Endometrium (tissue), 2 donors: Measurements from ENCODE around the gene POMP.
A peak's percentile ranks its signal among the peaks of the same experiment; 100 is the strongest.

ENCODE experiments used
- FAIRE-seq: peaks from 2 replicates; lab custom pipeline; 2012; peaks lifted over from hg19 to GRCh38; lab: Jason Lieb, UNC
- donor health status: control.
- donor health status: control.

The POMP gene, protein sequence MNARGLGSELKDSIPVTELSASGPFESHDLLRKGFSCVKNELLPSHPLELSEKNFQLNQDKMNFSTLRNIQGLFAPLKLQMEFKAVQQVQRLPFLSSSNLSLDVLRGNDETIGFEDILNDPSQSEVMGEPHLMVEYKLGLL

DNA sequence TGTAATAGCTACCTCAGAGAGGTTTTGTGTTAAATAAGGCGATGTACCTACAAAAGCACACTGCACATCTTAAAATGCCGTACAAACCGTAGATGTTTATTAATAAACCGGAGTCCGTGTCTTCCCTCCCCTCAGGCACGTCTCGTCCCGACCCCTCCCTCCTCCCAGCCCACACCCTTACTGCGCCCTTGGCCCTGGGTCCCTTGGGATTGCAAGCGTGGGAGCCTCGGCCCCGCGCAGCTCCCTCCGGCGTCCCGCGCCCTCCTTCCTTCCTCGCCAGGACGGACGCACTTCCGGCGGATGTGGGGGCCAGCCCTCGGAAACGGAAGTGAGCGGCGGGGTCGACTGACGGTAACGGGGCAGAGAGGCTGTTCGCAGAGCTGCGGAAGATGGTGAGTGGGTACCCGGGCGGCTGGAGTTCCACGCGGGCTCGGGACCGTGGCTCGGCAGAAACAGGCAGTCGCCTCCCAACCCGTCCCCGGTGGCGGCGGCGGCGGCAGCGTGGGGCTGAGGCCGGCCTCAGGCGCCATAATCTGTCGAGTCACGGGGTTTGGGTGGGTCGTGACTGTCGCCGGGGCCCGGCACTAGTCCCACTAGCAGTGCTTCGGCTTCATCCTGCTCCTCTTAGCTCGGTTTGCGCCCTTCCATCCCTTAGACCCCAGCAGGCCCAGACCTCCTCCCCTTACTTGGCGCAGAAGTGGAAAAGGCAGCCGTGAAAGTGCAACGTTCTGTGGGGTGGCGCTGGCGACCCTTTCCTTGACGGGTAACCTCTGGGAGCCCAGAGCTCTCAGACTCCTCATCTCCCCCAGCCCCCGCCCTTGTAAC is at the start of gene POMP:
POMP (plus strand) TSS at position 335 of the 825 bp plus-strand sequence; CDS start at position 390, 55 bp downstream.
- peak; percentile 41 for FAIRE-seq

DNA sequence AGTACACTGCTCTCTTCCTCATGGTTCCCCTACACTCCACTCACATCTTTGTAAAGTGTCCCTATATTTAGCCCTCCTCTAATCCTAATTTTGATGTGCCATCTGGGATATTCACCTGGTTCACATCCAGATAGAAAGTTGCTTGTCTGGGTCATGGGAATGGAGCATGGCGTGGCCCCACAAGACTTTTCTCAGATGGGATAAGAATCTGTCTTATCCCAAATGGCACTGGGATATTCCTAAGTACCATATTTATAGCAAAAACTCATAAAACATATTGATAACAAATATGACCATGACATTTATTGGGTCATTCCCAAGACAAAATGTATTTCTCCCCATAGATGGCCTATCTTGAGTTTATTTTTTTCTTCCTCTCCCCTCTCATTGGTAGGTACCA is 49.5 kb upstream of the POMP start:
- no peak for FAIRE-seq

DNA sequence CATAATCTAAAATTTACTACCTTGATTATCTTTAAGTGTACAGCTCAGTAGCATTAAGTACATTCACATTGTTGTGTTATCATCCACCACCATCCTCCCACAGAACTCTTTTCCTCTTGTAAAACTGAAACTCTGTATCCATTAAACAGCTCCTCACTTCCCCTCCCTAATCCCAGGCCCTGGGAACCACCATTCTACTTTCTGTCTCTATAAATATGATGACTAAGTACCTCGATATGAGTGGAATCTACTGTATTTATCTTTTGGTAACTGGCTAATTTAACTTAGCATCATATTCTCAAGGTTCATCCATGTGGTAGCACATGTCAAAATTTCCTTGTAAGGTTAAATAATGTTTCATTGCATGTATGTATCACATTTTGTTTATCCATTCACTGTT is 49.0 kb upstream of the POMP start:
- no peak for FAIRE-seq

DNA sequence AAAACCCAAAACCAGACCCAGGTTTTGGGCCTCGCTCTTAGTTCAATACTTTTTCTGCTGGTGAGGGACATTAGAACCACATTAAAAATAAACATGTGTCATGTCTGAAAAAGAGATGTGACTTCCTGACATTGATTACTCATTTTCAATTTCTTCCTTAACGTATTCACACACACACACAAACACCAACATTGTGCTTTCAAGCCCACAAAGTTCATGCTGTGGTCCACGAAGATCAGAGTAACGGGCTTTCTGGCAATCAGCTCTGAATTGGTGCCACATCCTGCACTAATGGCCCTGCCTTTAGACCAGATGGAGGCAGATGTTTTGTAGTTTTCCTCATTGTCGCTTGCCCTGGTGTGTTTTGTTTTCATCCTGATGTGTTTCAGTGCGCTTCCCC is 47.9 kb upstream of the POMP start:
- FAIRE-seq, result no peak

DNA sequence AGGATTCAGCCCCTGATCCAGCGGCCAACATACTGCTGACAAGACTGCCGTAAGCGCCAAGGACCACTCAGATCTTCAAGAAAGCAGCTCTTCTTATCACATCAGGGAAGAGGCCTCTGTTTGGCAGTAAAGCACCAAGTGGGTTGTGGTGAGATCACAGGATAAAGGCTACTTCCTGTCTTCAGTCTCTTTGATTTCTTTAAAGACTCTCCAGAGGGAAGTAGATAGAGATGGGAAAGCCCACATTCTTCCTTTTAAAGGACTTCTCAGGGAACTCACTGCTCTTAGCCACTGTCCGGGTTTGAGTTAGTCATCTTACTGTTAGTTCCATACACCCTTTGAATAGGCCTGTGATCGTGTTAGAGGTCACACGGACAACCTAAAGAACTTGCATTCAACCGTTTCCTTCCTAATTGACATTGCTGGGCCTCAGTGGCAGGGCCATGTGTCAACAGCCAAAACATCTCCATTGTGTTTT is 47.2 kb upstream of the POMP start:
- no peak for FAIRE-seq

DNA sequence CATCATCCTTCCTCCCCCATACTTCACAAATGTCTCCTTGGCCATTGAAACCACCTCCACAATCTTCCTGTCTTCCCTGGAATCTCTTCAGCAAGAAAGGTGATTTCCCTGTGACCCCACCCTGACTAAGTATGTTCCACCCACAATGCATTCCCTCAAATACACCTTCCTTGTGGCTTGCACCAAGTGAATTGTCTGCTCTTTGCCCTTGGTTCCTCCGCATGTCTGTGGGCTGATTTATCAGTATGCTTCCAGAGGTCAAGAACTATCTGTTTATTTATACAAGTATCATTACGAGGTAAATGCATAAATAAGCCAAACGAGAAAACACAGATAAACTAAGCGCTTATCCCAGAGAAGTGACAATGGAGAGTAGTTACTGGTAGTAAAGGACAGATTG is 45.4 kb upstream of the POMP start:
- FAIRE-seq, result no peak

DNA sequence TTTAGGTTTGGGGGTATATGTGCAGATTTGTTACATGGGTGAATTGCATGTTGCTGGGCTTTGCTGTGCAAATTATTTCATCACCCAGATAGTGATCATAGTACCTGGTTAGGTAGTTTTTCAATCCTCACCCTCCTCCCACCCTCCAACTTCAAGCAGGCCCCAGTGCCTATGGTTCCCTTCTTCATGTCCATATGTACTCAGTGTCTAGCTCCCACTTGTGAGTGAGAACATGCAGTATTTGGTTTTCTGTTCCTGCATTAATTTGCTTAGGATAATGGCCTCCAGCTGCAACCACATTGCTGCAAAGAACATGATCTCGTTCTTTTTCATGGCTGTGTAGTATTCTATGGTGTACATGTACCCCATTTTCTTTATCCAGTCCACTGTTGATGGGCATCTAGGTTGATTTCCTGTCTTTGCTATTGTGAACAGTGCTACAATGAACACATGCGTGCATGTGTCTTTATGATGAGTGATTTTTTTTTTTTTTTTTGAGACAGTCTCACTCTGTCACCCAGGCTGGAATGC is 42.9 kb upstream of the POMP start:
- FAIRE-seq, result no peak

DNA sequence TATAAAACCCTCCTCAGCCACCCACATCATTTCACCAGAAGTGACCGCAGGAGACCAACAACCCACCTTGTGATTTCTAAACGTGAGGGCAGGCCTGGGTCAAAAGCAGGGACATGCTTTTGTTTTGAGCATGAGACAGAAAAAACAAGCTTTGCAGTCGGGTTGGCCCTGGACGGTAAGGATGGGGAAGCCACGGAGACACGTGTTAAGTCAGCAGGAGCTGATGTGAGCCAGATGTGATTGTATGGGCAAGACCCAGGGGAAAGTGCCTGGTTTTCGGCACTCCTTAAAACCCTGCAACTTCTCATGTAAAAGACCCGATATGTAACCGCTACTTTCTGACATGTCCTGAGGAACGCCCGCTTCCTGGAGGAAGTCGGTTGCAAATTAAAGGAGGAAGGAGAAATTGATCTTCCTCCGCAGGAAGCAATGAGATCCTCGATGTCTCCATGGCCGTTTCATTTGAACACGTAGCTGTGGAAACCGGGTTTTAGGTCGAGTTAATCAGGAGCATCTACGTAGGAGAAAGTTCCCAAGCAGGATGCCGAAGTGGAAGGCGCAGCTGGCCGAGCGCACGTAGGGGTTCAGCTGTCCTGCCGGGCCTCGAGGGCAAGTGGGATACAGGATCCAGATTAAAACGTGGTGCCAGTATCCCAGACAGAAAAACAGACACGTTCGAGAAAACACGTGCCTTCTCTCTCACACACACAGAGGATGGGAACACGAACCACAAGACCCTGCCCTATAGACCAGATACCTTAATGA is 40.5 kb upstream of the POMP start:
- no peak for FAIRE-seq

DNA sequence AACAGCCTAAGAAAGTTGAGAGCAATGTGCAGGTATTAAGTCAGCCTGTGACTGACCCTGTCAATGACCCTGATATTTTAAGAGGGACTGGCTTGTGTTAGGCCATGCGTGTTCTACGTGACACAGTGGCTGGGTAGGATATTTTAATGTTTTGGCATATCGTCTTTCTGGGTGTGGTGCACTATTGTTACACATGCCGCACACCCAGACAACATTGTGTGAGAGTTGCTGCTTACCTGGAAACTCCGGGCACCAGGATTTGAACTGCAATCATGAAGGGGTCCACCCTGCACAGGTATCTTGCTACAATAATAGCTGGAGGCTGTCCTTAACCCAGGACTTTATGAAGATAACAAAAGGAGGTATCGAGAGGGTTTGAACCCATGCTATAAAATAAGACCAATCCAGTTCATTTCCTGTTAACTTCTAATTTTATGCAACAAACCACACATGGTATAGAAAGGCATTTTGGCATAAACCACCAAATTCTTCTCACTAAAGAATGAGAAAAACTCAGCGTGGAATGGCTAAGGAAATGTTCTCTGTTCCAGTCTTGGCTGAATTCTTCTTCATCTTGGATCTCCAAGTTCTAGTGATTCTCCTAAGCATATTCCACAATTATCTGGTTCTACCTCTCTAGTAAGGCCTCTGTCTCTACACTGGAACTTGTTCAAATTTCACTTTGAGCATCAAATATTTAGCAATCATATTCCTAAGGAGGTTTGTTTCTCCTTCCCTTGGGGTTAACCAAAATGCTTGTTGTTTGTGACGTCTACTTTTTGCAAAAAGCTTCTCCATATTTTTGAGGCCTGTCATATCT is 38.7 kb upstream of the POMP start:
- no peak for FAIRE-seq

DNA sequence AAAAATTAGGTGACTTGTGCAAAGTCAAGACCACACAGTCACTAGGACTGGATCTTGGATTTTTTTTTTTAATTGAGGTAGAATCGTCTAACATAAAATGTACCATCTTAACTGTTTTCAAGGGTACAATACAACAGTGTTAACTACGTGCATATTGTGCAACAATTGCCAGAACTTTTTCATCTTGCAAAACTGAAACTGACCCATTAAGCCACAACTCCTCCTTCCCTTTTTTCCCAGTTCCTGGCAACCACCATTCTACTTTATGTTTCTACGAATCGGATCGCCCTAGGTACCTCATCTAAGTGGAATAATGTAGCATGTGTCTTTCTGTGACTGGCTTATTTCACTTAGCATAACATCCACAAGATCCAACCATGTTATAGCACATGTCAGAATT is 37.5 kb upstream of the POMP start:
- no peak for FAIRE-seq

DNA sequence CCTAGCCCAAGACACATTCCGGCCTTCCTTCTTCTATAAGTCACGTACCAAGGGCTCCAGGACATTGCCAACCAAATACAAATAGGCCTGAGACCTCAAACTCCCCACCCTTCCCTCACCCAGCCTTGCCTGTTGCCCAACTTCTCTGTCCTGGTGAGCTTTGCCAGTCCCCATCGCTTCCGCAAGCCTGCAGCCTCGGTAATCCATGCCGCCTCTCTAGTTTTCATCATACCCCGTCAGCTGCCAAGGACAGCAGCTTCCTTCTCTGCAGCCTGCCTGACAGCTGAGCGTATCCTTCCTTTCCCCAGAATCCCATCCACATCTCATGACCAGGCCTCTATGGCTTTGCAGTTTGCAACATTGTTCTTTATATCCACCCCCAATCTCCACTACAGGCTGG is 36.6 kb upstream of the POMP start:
- FAIRE-seq, result no peak

DNA sequence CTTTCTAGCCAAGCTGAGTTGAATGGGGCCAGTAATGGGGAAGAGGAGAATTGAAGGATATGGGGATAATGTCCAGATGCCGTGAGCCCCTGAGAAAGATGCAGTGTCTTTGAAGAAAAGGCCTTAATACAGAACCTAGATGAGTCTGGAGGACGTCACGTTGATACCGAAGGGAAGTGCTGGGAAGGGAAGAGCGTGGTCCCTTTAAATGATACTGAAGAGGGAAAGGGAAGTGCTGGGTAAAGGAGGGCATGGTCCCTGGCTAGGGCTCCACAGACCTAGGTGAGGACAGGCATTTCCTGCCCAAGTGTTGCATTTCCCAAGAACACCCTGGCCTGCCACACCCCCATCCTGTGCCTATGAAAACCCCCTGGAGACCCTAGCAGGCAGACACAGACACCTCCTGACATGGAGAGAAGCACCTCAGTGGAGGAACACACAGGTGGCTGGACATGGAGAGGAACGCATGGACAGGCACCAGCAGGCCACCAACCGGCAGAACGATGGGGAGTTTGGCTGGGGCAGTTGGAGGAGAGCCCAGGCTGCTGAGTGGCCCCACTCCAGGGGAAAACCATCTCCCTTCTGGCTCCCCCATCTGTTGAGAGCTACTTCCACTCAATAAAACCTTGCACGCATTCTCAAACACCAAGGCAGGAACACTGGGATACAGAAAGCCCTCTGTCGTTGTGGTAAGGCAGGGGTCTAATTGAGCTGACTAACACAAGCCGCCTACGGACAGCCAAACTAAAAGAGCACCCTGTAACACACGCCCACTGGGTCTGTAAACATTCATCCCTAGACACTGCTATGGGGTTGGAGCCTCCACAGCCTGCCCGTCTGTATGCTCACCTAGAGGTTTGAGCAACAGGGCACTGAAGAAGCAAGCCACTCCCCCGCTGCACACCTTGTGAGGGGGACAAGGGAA is 34.9 kb upstream of the POMP start:
- no peak for FAIRE-seq

DNA sequence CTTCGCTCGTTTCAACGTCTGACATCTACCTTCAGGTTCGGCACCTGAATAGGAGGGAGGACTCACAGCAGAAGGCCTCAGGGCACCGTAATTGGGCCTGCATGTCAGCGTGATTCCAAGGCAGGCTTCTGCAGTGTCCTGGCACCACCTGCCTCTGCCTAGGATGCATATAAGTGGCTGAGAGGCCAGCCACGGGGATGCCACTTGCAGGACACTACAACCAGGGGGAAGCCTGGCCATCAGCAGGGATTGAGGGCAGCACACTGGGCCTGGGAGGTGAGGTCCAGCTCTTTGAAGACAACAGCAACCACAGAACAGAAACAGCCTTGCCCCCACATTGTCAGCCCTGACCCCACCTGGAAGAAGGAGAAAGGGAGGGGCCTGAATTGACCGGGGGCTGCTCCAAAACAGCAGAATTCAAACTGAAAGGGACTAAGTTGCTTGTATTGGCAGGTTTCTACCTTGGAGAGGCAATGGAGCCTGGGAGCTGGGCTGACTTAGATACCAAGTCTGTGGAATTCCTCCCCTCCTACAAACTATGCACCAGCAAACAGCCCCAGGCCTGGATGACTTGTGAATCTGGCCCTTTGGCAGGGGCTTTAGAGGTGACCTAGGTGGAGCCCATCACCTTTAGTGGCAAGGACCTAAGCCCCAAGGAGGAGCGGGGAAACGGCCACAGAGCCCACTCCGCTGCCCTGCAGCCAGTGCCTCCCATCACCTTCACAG is 34.1 kb upstream of the POMP start:
- FAIRE-seq, result no peak

DNA sequence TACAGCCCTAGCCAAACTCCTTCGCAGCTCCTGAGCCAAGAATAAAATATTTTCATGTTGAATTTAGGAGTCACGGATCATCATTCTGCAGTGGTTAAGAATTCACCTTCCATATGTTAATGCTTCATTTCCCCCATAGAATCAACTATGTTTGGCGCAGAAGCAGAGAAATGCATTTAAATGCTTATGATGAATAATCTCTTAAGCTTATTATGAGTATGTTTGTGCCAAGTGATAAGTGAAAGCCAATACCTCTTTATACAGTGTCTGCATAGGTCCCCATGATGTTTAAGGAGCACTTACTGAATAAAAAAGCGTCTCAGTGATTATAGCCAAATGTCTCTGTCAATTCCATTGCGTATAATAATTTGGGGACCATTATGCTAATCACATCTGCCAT is 32.7 kb upstream of the POMP start:
- FAIRE-seq, result no peak

DNA sequence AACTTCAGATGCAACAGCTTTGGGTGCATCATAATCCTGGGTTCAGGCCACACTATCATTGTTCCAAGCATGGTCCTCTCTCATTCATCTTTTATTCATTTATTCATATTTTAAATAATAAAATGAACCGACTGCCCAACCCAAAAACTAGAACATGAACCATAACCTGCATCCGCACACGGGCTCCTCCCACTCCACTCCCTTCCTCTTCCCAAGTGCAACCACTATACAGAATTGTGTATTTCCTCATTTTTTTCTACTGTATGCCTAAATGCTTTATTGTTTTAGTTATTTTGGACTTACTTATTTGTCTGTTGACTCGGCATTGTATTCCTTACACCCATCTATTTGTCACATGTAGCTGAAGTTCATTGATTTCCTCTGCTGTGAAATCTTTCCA is 30.7 kb upstream of the POMP start:
- no peak for FAIRE-seq

DNA sequence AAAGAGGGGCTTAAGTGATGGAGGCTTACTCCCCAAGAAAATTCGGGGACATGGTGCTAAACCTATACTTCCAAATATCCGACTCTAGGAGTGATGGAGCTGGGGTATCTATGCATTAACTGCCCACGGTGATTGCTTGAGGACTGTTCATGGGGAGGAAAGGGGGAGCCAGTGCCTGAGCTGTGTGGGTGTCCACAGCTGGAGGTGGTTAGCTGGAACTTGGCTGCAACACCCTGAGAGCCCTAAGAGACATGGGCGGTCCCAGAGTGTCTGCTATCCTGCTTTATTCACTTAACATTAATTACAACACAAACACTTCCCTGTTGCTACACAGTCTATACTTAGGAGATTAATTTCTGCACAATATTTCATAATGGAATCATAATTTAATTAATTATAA is 28.1 kb upstream of the POMP start:
- no peak for FAIRE-seq

DNA sequence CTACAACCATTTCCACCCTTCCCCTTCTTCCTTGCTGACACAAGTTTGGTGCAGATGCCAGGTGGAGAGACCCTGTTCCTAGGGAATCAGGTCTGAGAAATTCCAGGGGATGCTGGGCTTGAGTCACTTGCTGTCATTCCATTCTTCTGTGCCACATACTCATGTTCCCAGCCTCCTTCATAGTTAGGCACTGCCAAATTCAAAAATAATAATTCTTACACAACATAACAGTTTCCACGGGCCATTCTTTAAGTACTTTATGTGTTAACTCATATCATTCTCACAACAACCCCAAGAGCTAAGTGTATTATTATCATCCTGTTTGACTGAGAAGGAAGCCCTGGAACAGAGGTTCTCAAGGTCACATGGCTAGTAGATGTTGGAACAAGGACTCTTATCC is 27.1 kb upstream of the POMP start:
- no peak for FAIRE-seq

DNA sequence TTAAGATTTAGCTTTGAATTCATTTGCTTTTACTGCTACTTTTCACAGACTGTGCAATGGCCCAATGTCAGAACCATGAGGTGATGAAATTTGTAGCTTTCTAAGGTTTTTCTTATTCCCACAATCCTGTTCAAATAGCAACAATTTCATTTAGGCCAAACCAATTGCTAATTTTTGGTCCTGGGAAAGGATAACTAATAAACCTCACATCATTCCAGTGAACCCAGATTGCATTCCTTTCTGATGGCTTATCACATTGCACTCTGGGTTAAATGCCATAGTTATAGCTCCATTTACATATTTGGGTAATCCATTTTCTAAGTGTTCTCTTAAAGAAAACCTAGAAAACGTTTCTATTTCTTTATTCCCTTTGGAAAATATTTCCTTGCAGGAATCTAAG is 22.9 kb upstream of the POMP start:
- FAIRE-seq, result no peak

DNA sequence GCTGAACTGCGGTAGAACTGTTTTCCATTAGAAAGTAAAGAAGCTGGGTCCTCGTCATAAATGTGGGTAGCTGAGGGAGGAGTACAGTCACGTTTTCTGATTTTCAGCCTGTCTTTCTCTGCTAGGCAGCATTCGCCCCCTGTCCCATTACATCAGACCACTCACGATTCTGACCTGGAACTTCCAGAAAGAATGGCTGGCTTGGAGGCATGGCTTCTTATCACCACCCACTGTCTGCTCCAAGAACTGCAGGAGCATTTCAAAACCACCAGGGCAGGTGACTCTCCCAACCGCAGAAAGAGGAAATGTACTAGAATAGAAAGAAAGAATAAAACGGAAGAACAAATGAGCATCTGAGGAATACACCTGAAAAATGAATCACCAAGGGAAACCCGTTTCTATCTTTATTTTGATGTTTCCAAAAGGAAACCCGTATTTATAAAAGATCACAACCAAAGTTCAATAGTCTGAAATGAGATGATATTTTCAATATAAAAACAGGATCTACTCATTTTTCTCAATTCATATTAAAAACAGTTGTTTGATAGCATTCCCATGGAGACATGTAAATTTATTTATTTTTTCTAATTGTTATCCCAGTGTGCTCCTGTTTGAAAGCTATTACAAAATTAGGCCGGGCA is 22.1 kb upstream of the POMP start:
- no peak for FAIRE-seq
